ENCODE measurements around the gene TRIP10.
"Not testable (repeated sequence)": the region's sequence is repeated elsewhere in the genome, so short reads cannot be mapped to it uniquely, and the experiment has no call there.

TRIP10 gene

DNA sequence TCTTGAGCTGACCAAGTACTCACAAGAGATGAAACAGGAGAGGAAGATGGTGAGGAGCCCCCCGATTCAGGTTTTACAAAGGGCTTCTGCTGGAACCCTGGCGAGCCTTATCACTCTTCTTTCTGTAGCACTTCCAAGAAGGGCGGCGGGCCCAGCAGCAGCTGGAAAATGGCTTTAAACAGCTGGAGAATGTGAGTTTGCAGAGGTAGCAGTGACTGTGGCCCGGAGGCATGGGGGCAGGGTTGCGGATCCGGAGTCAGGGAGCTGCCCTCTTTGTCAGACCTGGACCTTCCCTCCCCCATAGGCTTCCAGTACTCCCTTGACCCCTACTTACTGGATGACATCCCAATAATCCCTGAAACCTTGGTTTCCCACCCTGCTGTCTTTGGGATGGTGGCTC, 3.6 kb downstream of the TRIP10 start:
- no peak for DNase-seq (ENCODE audit: low read depth)

DNA sequence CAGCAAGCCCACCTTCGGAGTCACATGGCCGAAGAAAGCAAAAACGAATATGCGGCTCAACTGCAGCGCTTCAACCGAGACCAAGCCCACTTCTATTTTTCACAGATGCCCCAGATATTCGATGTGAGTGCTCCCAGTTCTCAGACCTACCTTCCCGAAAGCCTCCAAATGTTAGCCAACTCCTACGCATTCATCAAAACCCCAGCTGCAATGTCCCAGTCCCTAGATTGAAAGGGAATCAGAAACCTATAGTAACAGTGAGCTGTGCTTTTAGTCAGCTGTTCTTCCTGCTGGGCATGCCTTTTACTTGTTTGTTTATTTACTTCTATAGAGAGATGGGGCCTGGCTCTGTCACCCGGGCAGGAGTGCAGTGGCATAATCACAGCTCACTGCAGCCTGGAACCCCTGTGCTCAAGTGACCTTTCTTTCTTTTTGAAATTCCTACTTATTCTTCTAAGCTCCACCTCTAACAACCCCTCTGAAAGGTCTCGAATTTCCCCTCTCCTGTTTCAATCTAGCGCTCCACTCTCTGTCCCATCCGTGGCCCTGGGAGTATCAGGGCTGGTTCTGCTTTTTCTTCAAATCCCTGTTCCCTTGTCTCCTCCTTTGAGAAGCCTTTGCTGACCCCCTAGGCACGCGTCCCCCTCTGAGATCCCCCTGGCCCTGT, 4.4 kb downstream of the TRIP10 start:
- peak; percentile 62 for DNase-seq (ENCODE audit: low read depth)

DNA sequence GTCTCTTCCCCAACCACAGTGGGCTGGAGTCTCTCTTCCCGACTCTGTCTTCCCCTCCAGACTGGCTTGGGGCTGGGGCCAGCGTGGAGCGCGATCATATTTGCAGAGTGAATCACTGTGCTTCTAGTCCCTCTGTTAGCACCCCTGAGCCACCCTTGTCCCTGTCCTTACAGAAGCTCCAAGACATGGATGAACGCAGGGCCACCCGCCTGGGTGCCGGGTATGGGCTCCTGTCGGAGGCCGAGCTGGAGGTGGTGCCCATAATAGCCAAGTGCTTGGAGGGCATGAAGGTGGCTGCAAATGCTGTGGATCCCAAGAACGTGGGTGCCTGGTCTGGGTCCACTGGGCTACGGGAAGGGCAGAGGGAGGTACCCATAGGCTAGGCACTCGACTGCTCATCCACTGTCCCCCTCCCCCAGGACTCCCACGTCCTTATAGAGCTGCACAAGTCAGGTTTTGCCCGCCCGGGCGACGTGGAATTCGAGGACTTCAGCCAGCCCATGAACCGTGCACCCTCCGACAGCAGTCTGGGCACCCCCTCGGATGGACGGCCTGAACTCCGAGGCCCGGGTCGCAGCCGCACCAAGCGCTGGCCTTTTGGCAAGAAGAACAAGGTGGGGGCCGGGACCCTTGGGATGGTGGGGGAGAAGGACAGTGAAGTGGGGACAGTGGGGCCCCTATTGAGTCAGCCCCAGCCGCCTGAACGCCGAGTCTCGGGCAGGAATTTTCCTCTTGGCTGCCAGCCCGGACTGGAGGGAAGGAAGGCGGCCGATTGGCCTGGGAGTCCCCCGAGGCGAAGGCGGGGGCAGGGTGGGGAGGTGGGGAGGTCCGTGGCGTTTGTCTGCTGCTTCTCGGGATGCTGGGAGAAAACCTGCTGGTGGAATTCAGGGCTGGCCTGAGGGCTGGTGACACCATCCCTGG, 5.2 kb downstream of the TRIP10 start:
- DNase-seq (ENCODE audit: low read depth): peak; percentile 76

DNA sequence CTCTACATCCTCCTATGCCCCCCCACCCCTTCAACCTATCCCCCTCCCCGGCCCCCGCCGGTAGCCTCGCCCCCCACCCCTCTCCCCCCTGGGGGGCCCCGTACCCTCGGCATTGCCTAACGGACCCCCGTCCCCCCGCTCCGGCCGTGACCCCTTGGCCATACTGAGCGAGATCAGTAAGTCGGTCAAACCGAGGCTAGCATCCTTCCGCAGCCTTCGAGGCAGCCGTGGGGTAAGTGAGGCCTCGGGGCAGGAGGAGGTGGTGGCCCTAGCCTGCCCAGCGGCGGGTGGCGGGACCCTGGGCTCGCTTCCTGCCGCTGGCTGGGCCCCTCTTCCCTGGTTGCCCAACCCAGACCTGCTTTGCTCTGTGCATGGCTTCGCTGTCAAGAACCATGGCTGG, 6.5 kb downstream of the TRIP10 start:
- no peak for DNase-seq (ENCODE audit: low read depth)

DNA sequence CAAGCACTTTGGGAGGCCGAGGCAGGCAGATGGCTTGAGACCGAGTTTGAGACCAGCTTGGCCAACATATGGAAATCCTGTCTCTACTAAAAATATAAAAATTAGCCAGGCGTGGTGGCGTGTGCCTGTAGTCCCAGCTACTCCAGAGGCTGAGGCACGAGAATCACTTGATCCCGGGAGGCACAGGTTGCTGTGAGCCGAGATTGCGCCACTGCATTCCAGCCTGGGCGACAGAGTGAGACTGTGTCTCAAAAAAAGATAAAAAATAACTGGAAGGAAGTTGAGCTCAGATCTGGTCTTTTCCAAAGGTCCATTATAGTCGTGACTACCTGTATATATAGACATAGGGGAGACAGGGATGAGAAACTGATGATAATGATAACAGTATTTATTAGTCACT, 9.1 kb downstream of the TRIP10 start:
- not testable (repeated sequence) for DNase-seq (ENCODE audit: low read depth)

DNA sequence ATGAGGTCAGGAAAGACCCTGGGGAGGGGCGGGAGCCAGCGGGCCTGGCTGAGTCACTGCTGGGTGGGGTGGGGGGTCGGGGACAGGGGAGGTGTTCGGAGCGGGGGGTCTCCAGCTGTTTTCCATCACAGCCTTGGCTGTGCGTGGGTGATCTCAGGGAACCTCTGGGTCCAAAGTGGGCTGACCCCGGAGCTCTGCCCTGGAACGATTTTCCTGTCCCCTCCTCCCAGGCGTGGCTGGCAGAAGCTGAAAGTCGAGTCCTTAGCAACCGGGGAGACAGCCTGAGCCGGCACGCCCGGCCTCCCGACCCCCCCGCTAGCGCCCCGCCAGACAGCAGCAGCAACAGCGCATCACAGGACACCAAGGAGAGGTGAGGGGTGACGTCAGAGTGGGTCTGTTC, 10.6 kb downstream of the TRIP10 start:
- no peak for DNase-seq (ENCODE audit: low read depth)

DNA sequence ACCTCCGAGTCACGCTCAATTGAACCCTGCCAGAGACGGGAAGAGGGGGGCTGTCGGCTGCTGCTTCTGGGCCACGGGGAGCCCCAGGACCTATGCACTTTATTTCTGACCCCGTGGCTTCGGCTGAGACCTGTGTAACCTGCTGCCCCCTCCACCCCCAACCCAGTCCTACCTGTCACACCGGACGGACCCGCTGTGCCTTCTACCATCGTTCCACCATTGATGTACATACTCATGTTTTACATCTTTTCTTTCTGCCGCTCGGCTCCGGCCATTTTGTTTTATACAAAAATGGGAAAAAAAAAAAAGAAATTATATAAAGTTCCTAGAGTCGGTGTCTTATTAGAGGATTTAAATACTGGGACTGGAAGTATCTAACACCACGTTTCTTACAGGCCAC, 11.7 kb downstream of the TRIP10 start:
- DNase-seq (ENCODE audit: low read depth): no peak

DNA sequence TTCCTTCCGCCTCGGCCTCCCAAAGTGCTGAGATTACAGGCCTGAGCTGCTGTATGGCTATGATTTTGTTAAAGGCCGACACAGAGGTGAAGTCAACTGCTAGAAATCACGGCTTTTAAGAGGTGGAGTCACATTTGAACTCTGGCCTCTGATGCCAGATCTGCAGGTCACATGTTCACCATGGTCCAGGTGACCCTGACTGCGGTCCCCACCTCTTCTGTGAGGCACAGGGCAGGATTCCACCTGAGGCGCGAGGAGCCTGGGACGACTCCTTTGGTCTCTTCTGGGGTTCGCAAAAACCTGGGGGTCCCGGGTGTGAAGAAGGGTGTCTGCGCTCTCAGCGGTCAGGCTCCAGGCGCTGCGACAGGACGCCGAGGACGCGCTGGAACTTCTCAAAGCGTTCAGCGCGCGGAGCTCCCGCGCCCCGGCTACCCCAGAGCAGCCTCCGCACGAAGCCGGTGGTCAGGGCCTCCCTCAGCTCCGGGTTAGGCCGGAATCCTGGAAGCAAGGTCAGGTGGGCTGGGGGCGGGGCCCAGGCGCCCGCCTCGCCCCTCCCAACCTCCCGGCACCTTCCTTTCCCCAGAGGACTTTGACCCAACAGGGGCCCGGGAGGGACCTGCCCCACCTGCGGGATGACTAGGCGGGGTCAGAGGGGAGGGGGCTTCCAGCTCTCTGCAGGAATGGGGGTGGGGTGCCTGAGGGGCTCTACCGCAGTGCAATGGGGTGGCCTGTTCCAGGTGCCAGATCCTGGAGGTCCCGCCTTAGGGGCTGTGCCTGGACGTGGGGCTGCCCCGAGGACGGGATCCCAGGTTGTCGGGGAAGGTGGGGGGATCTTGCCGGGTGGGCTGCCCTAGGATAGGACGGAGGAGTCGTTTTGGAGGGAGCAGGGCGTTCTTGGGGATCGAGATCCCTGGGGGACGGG, 13.0 kb downstream of the TRIP10 start:
- no peak for DNase-seq (ENCODE audit: low read depth)

DNA sequence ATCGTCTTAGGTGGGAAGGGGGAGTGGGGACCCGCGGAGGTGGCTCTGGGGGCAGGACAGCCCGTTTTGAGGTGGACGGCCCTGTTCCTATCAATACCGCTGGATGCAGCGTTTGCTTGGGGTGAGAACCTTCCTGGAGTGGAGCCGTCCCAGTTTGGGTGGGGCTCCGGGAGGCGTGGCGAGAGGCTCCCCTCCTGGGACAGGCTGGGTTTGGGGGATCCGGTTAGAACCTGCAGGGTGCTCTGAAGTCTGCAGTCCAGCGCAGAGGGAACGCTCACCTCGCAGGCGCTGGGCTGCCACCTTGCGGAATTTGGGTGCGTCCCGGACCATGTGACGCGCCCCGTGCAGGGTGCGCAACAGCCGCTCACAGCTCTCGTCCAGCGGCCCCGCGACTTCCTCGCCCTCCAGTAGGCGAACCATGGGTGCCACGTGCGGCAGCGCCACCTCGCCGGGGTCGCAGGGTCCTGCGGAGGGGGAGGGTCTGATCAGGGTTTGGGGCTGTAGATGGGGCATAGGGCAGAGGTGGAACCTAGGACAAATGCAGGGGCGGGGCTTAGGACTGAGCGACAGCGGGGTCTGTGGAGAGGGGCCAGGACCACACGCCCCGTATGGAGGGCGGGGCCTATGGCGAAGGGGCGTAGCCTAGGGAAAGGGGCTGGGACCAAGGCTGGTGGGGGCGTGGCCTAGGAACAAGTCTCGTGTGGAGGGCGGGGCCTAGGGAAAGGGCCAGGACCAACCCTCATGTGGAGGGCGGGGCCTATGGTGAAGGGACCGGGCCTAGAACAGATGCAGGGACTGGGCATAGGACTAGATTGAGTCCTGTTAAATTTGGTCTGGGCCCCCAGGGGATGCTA, 13.9 kb downstream of the TRIP10 start:
- peak; percentile 58 for DNase-seq (ENCODE audit: low read depth)

DNA sequence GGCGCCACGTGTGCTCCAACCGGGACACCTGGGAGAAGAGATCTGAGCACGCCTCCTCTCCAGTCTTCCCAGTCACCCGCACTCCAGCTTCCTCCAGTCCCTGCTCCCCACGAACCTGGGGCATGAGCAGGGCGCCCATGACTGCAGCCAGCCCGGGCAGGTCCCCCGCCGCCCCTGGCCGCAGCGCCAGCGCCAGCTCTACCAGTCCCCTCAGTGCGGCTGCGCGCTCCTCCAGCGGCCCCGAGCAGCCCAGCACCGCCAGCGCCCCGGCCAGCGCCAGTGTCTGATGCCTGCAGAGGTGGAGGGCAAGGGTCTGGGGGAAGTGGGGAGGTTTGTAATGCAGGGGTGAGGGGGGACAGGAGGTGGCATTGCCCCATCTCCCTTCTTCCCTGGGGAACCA, 14.7 kb downstream of the TRIP10 start:
- DNase-seq (ENCODE audit: low read depth): no peak

DNA sequence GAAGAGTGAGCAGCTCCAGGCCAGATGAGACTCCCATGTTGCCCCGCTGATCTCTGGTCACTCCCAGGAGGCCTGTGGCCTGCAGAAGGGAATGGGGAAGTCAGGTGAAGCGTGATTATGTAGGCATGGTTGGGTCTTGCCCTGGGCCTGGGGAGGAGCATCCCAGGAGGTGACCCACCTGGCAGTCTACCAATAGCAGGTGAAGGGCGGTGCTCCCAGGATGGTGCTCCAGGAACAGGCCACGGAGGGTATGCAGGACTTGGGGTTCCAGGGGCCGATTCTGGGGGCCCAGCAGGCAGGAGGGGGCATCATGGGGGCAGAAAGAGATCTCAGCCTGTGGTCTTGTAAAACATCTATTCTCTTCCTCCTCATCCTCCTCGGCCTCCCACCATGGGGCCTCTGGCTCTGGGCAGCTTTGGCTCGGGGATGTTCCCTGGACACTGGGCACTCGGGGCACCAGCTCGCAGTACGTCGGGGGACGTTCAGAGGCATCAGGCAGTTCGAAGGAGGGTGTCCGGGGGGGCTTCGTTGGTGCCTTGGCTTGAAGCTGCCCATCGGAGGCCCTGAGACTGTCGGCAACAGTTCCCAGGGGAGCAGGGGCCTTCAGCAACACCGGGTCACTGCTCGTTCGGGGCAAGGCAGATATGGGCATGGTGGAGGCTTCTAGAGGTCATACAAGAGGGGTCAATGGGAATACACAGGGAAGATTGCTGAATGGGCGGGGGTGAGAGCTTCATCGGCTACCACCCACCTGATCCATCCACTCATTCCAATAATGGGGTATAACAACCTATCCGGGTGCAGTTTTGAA, 15.4 kb downstream of the TRIP10 start:
- no peak for DNase-seq (ENCODE audit: low read depth)

DNA sequence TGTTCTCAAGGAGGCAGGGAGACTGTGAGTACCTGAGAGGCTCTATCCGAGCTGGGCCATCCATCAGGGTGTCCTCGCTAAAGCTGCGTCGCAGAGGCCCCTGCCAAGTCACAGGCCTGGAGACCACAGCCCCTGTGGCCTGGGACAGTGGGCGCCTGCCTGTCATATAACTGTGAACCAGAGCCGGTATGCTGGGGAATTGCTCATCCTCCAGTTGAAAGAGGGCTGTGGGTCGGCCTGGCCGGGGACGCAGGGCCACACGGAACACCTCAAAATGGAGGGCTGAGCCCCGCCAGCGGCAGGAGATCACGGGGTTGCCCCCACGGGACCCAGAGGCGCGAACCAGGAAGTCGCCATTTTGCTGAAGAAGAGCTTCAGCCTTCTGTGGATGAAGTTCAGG, 21.1 kb downstream of the TRIP10 start:
- no peak for DNase-seq (ENCODE audit: low read depth)

DNA sequence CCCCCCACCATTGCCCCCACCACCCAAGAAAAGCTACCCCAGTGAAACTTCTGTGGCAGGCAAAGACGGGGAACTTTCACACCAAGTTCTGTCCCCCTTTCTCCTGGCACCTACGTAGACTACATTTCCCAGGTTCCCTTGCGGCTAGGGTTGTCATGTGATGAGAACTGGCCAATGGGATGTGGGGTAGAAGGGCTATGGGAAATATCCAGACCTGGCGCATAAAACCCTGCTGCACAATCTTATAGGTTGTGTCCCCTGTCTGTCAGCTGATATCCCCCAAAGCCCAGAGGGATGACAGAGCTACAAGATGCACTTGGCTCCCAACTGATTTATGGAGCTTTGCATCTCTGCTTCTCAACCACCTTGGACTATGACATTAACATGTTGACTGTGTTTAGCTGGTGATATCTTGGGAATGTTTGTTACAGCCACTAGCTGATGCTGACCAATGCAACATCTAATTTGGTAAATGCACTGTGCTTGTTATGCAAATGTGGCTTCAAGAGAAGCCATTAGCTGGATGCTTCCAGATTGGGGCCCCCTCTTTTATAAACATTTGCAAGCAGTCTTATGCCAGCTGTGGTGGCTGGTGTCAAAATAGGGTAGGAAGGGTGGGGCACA, 21.7 kb downstream of the TRIP10 start:
- DNase-seq (ENCODE audit: low read depth): no peak

DNA sequence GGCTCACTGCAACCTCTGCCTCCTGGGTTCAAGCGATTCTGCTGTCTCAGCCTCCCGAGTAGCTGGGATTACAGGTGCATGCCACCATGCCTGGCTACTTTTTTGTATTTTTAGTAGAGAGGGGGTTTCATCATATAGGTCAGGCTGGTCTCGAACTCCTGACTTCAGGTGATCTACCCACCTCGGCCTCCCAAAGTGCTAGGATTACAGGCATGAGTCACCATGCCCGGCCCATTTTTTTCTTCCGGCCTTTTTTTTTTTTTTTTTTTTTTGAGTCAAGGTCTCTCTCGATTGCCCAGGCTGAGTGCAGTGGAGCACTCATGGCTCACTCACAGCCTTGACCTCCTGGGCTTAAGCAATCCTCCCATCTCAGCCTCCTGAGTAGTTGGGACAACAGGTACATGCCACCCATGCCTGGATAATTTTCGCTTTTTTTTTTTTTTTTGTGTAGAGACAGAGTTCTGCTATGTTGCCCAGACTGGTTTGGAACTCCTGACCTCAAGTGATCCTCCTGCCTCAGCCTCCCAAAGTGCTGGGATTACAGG, 22.8 kb downstream of the TRIP10 start:
- not testable (repeated sequence) for DNase-seq (ENCODE audit: low read depth)

DNA sequence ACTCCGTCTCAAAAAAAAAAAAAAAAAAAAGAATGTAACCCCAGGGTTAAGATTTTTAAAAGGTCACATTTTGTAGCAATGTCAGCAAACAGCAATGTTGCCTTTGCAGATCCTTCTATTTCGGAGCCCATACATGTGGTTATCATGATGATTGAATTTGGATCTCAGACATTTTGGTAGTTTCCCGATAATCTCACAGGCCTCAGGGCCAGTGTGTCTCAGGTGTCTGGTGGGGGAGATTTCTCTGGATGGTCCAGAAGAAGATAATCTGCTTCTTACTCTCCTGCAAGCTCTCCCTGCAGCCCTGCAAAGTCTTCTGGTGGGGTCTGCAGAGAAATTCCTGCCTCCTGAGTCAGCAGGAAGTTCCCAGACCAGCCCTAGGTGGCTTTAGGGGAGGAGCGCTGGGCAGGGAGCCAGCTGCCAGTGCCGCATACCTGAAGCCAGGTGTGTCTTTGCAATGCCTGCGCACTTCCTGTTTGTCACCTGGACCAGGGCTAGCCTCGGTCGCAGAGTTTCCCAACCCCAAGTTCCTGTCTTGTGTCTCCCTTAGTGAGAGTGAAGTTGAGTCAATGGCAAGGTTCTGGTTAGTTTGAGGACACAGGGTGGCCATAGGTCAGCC, 26.4 kb downstream of the TRIP10 start:
- DNase-seq (ENCODE audit: low read depth): no peak

DNA sequence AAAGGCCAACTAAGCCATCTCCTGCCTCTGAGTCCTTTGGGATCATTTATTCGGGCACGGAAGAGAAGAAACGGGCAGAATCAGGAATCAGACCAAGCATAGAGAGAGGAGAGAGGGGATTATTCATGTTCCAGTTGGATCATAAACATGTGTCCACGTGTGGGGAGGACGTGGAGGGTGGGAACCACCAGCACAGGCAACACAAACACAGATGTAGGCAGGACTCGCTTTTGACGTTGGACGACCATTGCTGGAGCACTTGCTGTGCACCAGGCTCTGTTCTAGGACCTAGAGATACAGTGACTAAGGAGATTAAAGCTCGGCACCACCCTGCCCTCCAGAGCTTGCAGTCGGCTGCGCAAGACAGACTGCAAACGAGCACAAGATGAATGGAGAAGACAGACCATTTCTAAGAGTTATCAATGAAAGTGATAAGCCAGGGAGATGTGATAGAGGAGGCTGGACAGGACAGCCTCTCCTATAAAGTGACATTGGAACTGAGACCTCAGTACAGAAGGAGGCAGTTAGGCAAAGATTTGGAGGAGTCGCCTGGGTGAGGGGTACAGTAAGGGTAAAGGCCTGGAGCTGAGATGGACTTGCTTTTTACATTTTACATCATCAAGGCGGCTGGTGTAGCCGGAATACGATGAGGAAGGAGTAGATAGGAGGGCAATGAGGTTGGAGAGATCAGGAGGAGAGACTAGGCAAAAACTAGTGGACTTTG, 27.0 kb downstream of the TRIP10 start:
- no peak for DNase-seq (ENCODE audit: low read depth)

DNA sequence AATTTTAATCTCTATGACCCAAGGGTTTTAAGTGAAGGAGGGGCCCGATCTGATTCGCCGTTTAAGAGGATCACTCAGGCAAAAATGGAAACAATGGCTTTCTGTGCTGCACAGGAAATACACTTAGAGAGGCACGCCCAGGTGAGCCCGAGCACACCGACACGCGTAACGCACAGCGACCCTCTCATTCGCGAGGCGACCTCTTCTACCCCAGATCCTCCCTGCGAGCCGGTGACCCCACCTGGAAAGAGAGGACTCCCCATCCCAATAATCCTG, 27.5 kb downstream of the TRIP10 start:
- no peak for DNase-seq (ENCODE audit: low read depth)

DNA sequence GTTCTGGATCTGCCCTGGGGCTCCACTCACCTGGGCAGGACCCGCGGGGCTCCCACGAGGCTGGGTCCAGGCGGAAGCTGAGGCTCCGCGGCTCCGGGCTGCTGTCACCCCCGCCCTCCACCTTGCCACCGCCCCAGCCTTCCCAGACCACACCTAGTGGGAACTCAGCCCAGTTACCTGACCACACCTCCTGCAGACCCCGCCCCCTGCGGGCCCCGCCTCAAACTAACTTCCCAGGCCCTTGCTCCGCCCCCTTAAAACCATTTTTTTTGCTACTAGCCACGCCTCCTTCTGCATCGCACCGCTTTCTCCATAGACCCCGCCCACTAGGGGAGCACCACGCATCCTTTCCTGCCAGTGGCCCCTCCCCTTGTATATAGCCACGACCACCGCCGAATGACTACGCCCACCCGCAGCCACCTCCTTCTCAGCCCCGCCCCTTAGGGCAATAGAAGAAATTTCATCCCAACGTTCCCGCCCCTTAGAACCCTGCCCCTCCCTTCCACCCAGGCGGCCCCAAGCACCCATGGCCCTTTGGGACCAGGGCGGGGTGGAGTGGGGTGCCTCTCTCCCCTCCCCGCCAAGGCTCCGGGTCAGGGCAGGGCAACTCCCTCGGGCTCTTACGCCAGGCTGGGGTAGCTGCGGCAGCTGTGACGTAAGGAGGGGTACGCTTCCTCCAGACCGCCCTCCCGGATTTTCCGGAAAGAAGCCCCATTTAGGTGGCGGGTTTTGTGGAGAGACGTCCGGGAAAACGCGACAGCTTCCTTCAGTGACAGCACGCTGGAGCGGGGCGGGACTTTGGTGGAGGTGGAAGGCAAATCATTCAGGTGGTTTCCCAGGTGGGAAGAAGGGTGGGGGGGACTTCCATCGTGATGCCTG, 28.1 kb downstream of the TRIP10 start, which contains the start of gene SH2D3A:
TSS of gene SH2D3A (minus strand) at position 79 of the 879 bp plus-strand sequence. CDS start 3,687 bp downstream, outside the sequence.
- no peak for DNase-seq (ENCODE audit: low read depth)

All from fibroblast of gingiva (primary cell).